Measurements from ENCODE around the gene NKX6-2.

Gene NKX6-2

GRCh38 chr10:132768346-132769248, 17.4 kb downstream of the NKX6-2 start:
- H3K36me3 Mint-ChIP-seq (ENCODE audit: low read depth) = peaks cover 28% of the 10 kb centered on the region
- no peaks in the 10 kb centered on the region for H3K4me1 Mint-ChIP-seq (ENCODE audit: low read depth)

GRCh38 chr10:132766291-132766690, 19.7 kb downstream of the NKX6-2 start:
- Mint-ChIP-seq H3K36me3 (ENCODE audit: low read depth) (peaks cover 28% of the 10 kb centered on the region), H3K27ac (no peak overlapping the region), H3K9me3 (no peaks in the 10 kb centered on the region), H3K27me3 (no peaks in the 10 kb centered on the region), H3K4me1 (ENCODE audit: low read depth) (peaks cover 9% of the 10 kb centered on the region), H3K4me3 (no peak overlapping the region)

More at GRCh38 chr10:132768346-132769248, 17.4 kb downstream of the NKX6-2 start:
- Mint-ChIP-seq H3K27me3 (no peaks in the 10 kb centered on the region), H3K4me3 (no peak overlapping the region), H3K9me3 (no peaks in the 10 kb centered on the region), H3K27ac (no peak overlapping the region)

GRCh38 chr10:132765435-132765834, 20.5 kb downstream of the NKX6-2 start:
- Mint-ChIP-seq H3K4me3 (no peak overlapping the region), H3K4me1 (ENCODE audit: low read depth) (peaks cover 9% of the 10 kb centered on the region), H3K27me3 (no peaks in the 10 kb centered on the region), H3K36me3 (ENCODE audit: low read depth) (peaks cover 27% of the 10 kb centered on the region), H3K9me3 (no peaks in the 10 kb centered on the region), H3K27ac (no peak overlapping the region)

GRCh38 chr10:132764108-132764507, 21.8 kb downstream of the NKX6-2 start:
- Mint-ChIP-seq H3K4me1 (ENCODE audit: low read depth) (peaks cover 9% of the 10 kb centered on the region), H3K27me3 (no peaks in the 10 kb centered on the region), H3K4me3 (no peak overlapping the region), H3K27ac (no peak overlapping the region), H3K36me3 (ENCODE audit: low read depth) (peaks cover 22% of the 10 kb centered on the region), H3K9me3 (no peaks in the 10 kb centered on the region)

DNA sequence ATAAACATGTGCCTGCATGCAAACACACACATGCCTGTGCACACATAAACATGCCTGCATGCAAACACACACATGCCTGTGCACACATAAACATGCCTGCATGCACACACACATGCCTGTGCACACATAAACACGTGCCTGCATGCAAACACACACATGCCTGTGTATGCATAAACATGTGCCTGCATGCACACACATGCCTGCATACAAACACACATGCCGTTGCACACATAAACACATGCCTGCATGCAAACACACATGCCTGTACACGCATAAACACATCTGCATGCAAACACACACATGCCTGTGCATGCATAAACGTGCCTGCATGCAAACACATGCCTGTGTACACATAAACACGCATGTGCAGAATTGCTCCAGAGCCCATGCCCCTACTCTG, 22.4 kb downstream of the NKX6-2 start:
- Mint-ChIP-seq H3K4me3 (no peak overlapping the region), H3K4me1 (ENCODE audit: low read depth) (peaks cover 9% of the 10 kb centered on the region), H3K27ac (no peak overlapping the region), H3K9me3 (no peaks in the 10 kb centered on the region), H3K27me3 (no peaks in the 10 kb centered on the region), H3K36me3 (ENCODE audit: low read depth) (peaks cover 16% of the 10 kb centered on the region)

DNA sequence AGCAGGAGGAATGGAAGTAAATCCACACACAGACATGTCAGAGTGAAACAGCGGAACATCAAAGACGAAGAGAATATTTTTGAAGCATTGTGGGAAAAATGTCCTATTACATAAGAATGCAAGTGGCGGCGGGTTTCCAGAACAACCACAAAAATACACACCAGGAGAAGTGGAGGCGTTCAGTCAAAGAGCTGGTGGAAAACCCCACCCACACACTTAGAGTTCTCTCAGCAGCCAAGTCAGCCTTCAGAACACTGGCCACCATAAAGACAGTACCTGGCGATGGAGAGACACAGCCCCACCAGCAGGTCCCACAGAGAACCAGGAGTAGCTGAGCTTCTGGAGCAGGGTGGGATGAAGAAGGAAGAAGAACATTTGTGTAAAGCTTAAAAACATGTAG, 23.7 kb downstream of the NKX6-2 start:
- Mint-ChIP-seq H3K4me1 (ENCODE audit: low read depth) (peaks cover 9% of the 10 kb centered on the region), H3K4me3 (no peak overlapping the region), H3K27ac (no peak overlapping the region), H3K27me3 (no peaks in the 10 kb centered on the region), H3K36me3 (ENCODE audit: low read depth) (peaks cover 13% of the 10 kb centered on the region), H3K9me3 (no peaks in the 10 kb centered on the region)

- no peak overlapping the region for H3K4me3 Mint-ChIP-seq
- peaks cover 9% of the 10 kb centered on the region for H3K4me1 Mint-ChIP-seq (ENCODE audit: low read depth)
- no peak overlapping the region for H3K27ac Mint-ChIP-seq
- no peaks in the 10 kb centered on the region for H3K27me3 Mint-ChIP-seq
- no peaks in the 10 kb centered on the region for H3K9me3 Mint-ChIP-seq
- peaks cover 13% of the 10 kb centered on the region for H3K36me3 Mint-ChIP-seq (ENCODE audit: low read depth)
These were observed 24.4 kb downstream of the NKX6-2 start for GRCh38 chr10:132761395-132762060.

- no peak overlapping the region for H3K4me3 Mint-ChIP-seq
- H3K36me3 Mint-ChIP-seq (ENCODE audit: low read depth) = peaks cover 21% of the 10 kb centered on the region
- H3K9me3 Mint-ChIP-seq = peaks cover 7% of the 10 kb centered on the region
- peaks cover 9% of the 10 kb centered on the region for H3K4me1 Mint-ChIP-seq (ENCODE audit: low read depth)
- H3K27ac Mint-ChIP-seq = no peak overlapping the region
- no peaks in the 10 kb centered on the region for H3K27me3 Mint-ChIP-seq
These were observed 27.1 kb downstream of the NKX6-2 start for GRCh38 chr10:132758865-132759264.

DNA sequence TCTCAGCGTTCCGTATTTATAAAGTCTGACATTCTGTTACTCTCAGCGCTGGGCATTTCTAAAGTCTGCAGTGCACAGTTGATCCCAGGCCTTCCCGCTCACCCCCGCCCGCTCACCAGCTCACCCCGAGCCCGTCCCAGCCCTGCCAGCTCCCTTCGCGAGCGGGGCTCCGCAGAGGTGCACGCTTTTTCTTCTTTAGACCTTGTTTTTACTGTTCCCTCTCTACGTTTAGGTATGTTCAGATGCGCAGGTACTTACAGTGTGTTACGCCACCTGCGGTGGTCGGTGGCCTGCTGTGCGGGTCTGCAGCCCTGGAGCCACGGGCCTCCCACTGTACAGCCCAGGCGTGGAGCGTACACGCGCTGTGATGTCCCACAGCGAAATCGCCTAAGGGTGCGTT, 28.8 kb downstream of the NKX6-2 start:
- no peak overlapping the region for H3K27ac Mint-ChIP-seq
- H3K36me3 Mint-ChIP-seq (ENCODE audit: low read depth) = peaks cover 21% of the 10 kb centered on the region

DNA sequence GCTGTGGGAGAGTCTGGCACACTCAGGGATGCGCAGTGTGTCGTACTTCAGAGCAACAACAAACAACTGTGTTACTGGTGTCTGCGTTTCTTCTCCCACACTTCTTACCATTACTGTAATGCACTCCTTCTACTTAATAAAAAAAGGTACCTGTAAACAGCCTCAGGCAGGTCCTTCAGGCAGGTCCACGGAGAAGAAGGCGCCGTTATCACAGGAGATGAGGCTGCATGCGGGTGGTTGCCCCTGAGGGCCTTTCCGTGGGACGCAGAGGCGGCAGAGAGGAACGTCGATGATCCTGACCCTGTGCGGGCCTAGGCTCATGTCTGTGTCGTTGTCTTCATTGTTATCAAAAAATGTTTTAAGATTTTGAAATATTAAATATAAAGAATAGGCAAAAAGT, 29.4 kb downstream of the NKX6-2 start:
- H3K9me3 Mint-ChIP-seq = peaks cover 7% of the 10 kb centered on the region
- H3K36me3 Mint-ChIP-seq (ENCODE audit: low read depth) = peaks cover 21% of the 10 kb centered on the region
- H3K27ac Mint-ChIP-seq = no peak overlapping the region
- H3K4me3 Mint-ChIP-seq = no peak overlapping the region
- no peaks in the 10 kb centered on the region for H3K4me1 Mint-ChIP-seq (ENCODE audit: low read depth)
- no peaks in the 10 kb centered on the region for H3K27me3 Mint-ChIP-seq

More for the DNA sequence above, 28.8 kb downstream of the NKX6-2 start:
- H3K4me3 Mint-ChIP-seq = no peak overlapping the region
- no peaks in the 10 kb centered on the region for H3K27me3 Mint-ChIP-seq
- peaks cover 7% of the 10 kb centered on the region for H3K9me3 Mint-ChIP-seq
- H3K4me1 Mint-ChIP-seq (ENCODE audit: low read depth) = peaks cover 5% of the 10 kb centered on the region

DNA sequence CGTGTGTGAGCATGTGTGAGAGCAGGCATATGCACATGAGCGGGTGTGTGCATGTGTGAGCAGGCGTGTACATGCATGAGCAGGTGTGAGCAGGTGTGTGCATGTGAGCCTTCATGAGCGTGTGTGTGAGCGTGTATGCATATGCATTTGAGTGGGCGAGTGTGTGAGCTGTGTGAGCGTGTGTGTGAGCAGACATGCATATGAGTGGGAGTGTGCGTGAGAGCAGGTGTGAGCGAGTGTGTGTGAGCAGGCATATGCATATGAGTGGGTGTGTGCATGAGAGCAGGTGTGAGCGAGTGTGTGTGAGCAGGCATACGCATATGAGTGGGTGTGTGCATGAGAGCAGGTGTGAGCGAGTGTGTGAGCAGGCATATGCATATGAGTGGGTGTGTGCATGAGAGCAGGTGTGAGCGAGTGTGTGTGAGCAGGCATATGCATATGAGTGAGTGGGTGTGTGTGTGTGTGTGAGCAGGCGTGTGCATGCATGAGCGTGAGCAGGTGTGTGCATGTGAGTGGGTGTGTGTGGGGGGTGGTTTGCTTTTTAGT, 30.7 kb downstream of the NKX6-2 start:
- no peaks in the 10 kb centered on the region for H3K27me3 Mint-ChIP-seq
- H3K36me3 Mint-ChIP-seq (ENCODE audit: low read depth) = peaks cover 24% of the 10 kb centered on the region
- H3K4me3 Mint-ChIP-seq = no peak overlapping the region
- H3K9me3 Mint-ChIP-seq = peaks cover 7% of the 10 kb centered on the region
- H3K27ac Mint-ChIP-seq = no peak overlapping the region
- H3K4me1 Mint-ChIP-seq (ENCODE audit: low read depth) = no peaks in the 10 kb centered on the region

DNA sequence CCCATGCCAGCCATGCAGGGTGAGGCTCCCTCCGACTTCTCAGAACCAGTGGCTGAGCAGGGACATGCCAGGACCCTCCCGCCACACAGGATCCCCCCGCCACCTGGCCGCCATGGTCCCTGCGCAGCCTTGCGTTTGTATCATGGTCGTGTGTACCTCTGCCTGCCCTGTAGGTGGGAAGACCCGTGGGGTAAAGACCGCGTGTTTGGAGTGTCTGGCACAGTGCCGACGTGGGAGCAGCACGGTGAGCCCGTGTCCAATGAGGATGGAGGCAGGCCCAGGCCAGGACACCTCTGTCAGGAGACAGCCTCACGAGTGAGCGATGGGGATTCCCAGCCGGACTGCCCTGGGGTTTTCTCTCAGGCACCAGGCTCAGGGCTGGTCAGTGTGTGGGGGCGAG, 31.9 kb downstream of the NKX6-2 start:
- Mint-ChIP-seq H3K36me3 (ENCODE audit: low read depth) (peaks cover 25% of the 10 kb centered on the region), H3K4me1 (ENCODE audit: low read depth) (no peaks in the 10 kb centered on the region), H3K9me3 (peaks cover 7% of the 10 kb centered on the region), H3K4me3 (no peak overlapping the region), H3K27me3 (no peaks in the 10 kb centered on the region), H3K27ac (no peak overlapping the region)

DNA sequence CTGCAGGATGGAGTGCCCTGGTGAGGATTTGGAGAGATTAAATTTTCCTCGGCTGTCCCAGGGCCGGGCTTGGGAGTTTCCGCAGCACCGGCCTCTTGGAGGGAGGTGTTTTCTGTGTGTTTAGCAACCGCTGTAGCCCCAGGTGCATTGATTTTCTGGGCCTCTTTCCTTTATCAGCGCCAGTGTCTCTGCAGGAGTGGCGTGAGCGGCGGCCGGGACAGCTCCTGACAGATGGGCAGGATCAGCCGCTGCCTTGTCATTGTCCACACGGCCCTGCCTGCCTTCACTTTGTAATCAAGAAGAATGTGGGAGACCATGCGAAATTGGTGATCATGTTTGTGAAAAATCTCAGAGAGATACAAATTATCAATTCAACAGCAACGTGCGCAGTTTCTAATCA, 32.4 kb downstream of the NKX6-2 start:
- H3K4me1 Mint-ChIP-seq (ENCODE audit: low read depth) = no peaks in the 10 kb centered on the region
- H3K36me3 Mint-ChIP-seq (ENCODE audit: low read depth) = peaks cover 25% of the 10 kb centered on the region

GRCh38 chr10:132752961-132753360, 33.0 kb downstream of the NKX6-2 start:
- peaks cover 7% of the 10 kb centered on the region for H3K9me3 Mint-ChIP-seq
- H3K4me1 Mint-ChIP-seq (ENCODE audit: low read depth) = no peaks in the 10 kb centered on the region
- H3K27me3 Mint-ChIP-seq = no peaks in the 10 kb centered on the region
- peaks cover 25% of the 10 kb centered on the region for H3K36me3 Mint-ChIP-seq (ENCODE audit: low read depth)
- H3K4me3 Mint-ChIP-seq = no peak overlapping the region
- H3K27ac Mint-ChIP-seq = no peak overlapping the region

More for the DNA sequence above, 32.4 kb downstream of the NKX6-2 start:
- Mint-ChIP-seq H3K27ac (no peak overlapping the region), H3K4me3 (no peak overlapping the region), H3K27me3 (no peaks in the 10 kb centered on the region), H3K9me3 (peaks cover 7% of the 10 kb centered on the region)

DNA sequence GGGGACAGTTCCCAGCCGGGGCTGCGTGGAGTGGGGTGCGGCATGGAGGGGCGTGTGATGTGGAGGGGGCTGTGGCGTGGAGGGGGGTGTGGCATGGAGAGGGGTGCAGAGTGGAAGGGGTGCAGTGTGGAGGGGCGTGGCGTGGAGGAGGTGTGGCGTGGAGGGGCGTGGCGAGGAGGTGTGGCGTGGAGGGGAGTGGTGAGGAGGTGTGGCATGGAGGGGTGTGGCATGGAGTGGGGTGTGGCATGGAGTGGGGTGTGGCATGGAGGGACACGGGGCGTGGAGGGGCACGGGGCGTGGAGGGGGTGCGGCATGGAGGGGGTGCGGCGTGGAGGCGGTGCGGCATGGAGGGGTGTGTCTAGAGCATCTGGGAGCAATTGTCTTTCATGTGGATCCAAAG, 33.6 kb downstream of the NKX6-2 start:
- no peaks in the 10 kb centered on the region for H3K27me3 Mint-ChIP-seq
- peaks cover 25% of the 10 kb centered on the region for H3K36me3 Mint-ChIP-seq (ENCODE audit: low read depth)
- no peaks in the 10 kb centered on the region for H3K4me1 Mint-ChIP-seq (ENCODE audit: low read depth)
- no peak overlapping the region for H3K27ac Mint-ChIP-seq
- peaks cover 7% of the 10 kb centered on the region for H3K9me3 Mint-ChIP-seq
- H3K4me3 Mint-ChIP-seq = no peak overlapping the region

Data from stimulated activated naive CD8-positive, alpha-beta T cell treated with anti-CD3 and anti-CD28 coated beads, Interleukin-15, Interleukin-2, amounts not matched to agents 100 ng/mL and 50 ng/mL, for 24 hours (primary cell).